GM12873 (cell line): Measurements from ENCODE around the gene HDAC4.

ENCODE experiments used
- CTCF ChIP-seq: IDR thresholded peaks from 2 replicates; pipeline ENCODE4 v1.5.1; 2012; ENCODE audit warnings: low read depth, mild to moderate bottlenecking, moderate library complexity, low read length, control low read depth; ENCODE audit not compliant: insufficient read depth; ENCODE audit errors: missing control alignments

Gene HDAC4

GRCh38 chr2:239173301-239173700 lies 227.5 kb downstream of the HDAC4 start:
- no peak for TF ChIP-seq CTCF

GRCh38 chr2:239171643-239172042 lies 229.2 kb downstream of the HDAC4 start:
- TF ChIP-seq CTCF, result no peak

- no peak for TF ChIP-seq CTCF
Observed at GRCh38 chr2:239169311-239170048, 231.3 kb downstream of the HDAC4 start.

GRCh38 chr2:239168575-239168974 lies 232.2 kb downstream of the HDAC4 start:
- no peak for TF ChIP-seq CTCF

- TF ChIP-seq CTCF, result no peak
Observed at GRCh38 chr2:239167766-239168444, 232.9 kb downstream of the HDAC4 start.

GRCh38 chr2:239167011-239167673 lies 233.7 kb downstream of the HDAC4 start:
- TF ChIP-seq CTCF, result no peak

GRCh38 chr2:239166201-239166834 lies 234.5 kb downstream of the HDAC4 start:
- no peak for TF ChIP-seq CTCF
